ENCODE results near the gene PHACTR3. TPM values are rescaled to one million over a fixed set of nuclear protein-coding genes. Genes with fewer than 3 reads are reported as not detected.

PHACTR3 gene
- total and polyA plus RNA-seq, 2 of the 8 experiments (the other 6 are each of a cell fraction or from before 2014, with no cell fraction given): 0.05 to 0.13 TPM

GRCh38 chr20:59692139-59692538 lies 87.8 kb downstream of the PHACTR3 start (continued):
- TF ChIP-seq CHD7 (IDR thresholded peaks at IDR 0.05; ENCODE audit: insufficient replicate concordance, low read length): no peak
- no peak for TF ChIP-seq RAD21 (IDR thresholded peaks at IDR 0.05 in 1 of 2, conservative IDR thresholded peaks at IDR 0.05 in 1 of 2; ENCODE audit: low read depth in 2 of 2, low read length in 2 of 2)
- TF ChIP-seq SIRT6 (IDR thresholded peaks at IDR 0.05; ENCODE audit: low read length): no peak
- TF ChIP-seq TAF1 (IDR thresholded peaks at IDR 0.05; ENCODE audit: low read depth, low read length): no peak
- TF ChIP-seq GTF2F1 (IDR thresholded peaks at IDR 0.05; ENCODE audit: borderline replicate concordance, low read depth, low read length): no peak
